CD4-positive, alpha-beta memory T cell (primary cell): ENCODE measurements around the gene PTF1A. TPM values are rescaled to one million over a fixed set of nuclear protein-coding genes. Genes with fewer than 3 reads are reported as not detected.

Source experiments
- CTCF ChIA-PET: fragments of 350-600 bp; sonication (Branson Sonifier 250); formaldehyde crosslinking; loops from one replicate; lab custom pipeline; 2021; ENCODE audit warnings: inconsistent platforms; ENCODE audit not compliant: partially characterized antibody; lab: Charles Lee
- POLR2A ChIA-PET: fragments of 350-600 bp; sonication (Branson Sonifier 250); formaldehyde crosslinking; loops from one replicate; lab custom pipeline; 2021; ENCODE audit not compliant: partially characterized antibody; lab: Charles Lee
- DNase-seq, 5 donors: peaks; one replicate each; pipeline versions ENCODE4 v3.0.0 to v3.0.0-alpha.2; 2020 to 2022; ENCODE audit warnings: mixed read lengths in 1 of 5
- H3K27ac ChIP-seq: one replicate; pipeline ENCODE4 v1.7.0; 2013; ENCODE audit warnings: low read depth, low read length
- H3K27me3 ChIP-seq: 2 replicates; pipeline ENCODE4 v1.7.0; 2013; ENCODE audit warnings: mild to moderate bottlenecking, low read length, moderate library complexity; ENCODE audit not compliant: insufficient read depth
- H3K36me3 ChIP-seq: 2 replicates; pipeline ENCODE4 v1.7.0; 2013; ENCODE audit warnings: mild to moderate bottlenecking, low read length, moderate library complexity; ENCODE audit not compliant: insufficient read depth
- H3K4me1 ChIP-seq: 2 replicates; pipeline ENCODE4 v1.7.0; 2013; ENCODE audit warnings: mild to moderate bottlenecking, low read length, moderate library complexity; ENCODE audit not compliant: insufficient read depth
- H3K4me3 ChIP-seq, 2 donors: one replicate each; pipeline ENCODE4 v1.7.0; 2013; ENCODE audit warnings: low read length in 2 of 2, mild to moderate bottlenecking in 1 of 2
- H3K9me3 ChIP-seq, 2 donors: one replicate each; pipeline ENCODE4 v1.7.0; 2013; ENCODE audit warnings: low read length in 2 of 2, control low read depth in 1 of 2; ENCODE audit not compliant: control insufficient read depth in 1 of 2
- H3K27ac Mint-ChIP-seq, 7 donors: one replicate each; pipeline ENCODE4 v1.8.0; 2020 to 2021; ENCODE audit warnings: mixed read lengths in 7 of 7, mild to moderate bottlenecking in 6 of 7, inconsistent platforms in 3 of 7, moderate library complexity in 3 of 7
- H3K27me3 Mint-ChIP-seq, 2 donors: one replicate each; pipeline ENCODE4 v1.8.0; 2020 to 2021; ENCODE audit warnings: mixed read lengths in 2 of 2
- H3K36me3 Mint-ChIP-seq, 2 donors: one replicate each; pipeline ENCODE4 v1.8.0; 2020 to 2021; ENCODE audit warnings: mixed read lengths in 2 of 2, inconsistent platforms in 1 of 2, mild to moderate bottlenecking in 1 of 2
- H3K4me1 Mint-ChIP-seq, 4 donors: one replicate each; pipeline ENCODE4 v1.8.0; 2020 to 2021; ENCODE audit warnings: mixed read lengths in 4 of 4, mild to moderate bottlenecking in 1 of 4
- H3K4me3 Mint-ChIP-seq, 8 donors: one replicate each; pipeline ENCODE4 v1.8.0; 2020 to 2021; ENCODE audit warnings: mixed read lengths in 8 of 8, mild to moderate bottlenecking in 7 of 8, moderate library complexity in 6 of 8, inconsistent platforms in 3 of 8
- H3K9me3 Mint-ChIP-seq, 8 donors: one replicate each; pipeline ENCODE4 v1.8.0; 2020 to 2021; ENCODE audit warnings: mixed read lengths in 8 of 8, mild to moderate bottlenecking in 5 of 8, inconsistent platforms in 3 of 8, moderate library complexity in 1 of 8
- intact Hi-C: fragments of 100-400 bp; cut with micrococcal nuclease; formaldehyde crosslinking; loops from one replicate; pipeline ENCODE4 v1.15.1; 2023
- polyA plus RNA-seq, 2 donors: library from polyadenylated mRNA; unstranded; fragments of 300-500 nt; fragmentation: Illumina TruSeq; gene quantifications; one replicate each; pipeline ENCODE4 v1.2.3, GENCODE V29; 2021
- total RNA-seq, 2 experiments: library from RNA; stranded (reverse); gene quantifications; one replicate each; pipeline ENCODE4 v1.2.3, GENCODE V29; 2021

PTF1A gene
- total and polyA plus RNA-seq, 4 experiments from 2014 or later, result not detected

DNA sequence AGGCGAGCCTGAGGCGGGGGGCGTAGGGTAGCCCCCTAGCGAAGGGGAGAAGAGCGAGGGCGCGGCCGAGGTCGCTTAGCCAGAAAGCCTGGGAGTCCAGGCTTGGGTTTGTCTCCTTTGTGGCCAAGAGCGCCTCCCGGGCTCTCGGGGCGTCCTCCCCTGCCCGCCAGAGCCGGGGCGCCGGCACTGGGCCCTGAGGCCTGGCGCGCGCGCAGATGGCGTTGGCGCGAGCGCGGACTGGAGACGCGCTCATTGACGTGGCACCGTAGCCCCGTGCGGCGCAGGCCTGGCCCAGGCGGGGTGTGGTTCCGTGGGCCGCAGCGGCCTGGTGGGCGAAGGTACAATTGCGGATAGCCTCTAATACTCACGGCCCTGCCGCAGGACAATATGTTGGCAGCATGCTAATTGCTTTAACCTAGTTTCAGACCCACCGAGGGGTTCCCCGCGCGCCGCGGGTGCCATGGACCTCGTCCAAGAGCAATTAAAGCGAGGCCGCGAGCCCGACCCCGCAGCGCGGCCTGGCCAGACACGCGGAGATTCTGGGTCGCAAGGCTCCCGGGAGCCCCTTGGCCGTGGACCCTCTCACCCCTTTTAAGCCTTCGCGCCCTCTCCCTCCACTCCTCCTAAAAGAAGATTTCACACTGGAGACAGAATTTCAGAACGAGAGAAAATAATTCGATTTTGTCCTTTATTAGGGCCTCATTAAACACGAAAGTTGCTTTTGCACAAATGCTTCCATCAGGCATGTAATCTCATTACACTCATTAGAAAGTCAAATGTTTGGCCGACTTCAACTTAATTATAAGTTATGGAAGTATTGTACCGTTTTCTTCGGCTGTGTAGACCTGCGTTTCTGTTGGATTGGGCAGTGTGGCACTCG is 3.1 kb downstream of the PTF1A start:
- H3K36me3 ChIP-seq, result no peaks in the 10 kb centered on the region
- H3K9me3 Mint-ChIP-seq, result peaks cover 0 to 4% (median 0%) of the 10 kb centered on the region in 8 donors
- H3K27me3 Mint-ChIP-seq, result peaks cover 46 to 51% of the 10 kb centered on the region in 2 donors
- H3K4me1 Mint-ChIP-seq, result peaks cover 0 to 16% (median 4%) of the 10 kb centered on the region in 4 donors
- peaks cover 8% of the 10 kb centered on the region for H3K27me3 ChIP-seq
- DNase-seq, result no peak
- ChIA-PET POLR2A (no interaction called here), CTCF (no interaction called here)
- no peak overlapping the region for H3K4me3 ChIP-seq
- no peaks in the 10 kb centered on the region for H3K9me3 ChIP-seq
- H3K4me1 ChIP-seq, result no peaks in the 10 kb centered on the region
- H3K4me3 Mint-ChIP-seq, result no peak overlapping the region
- H3K27ac Mint-ChIP-seq, result no peak overlapping the region
- H3K36me3 Mint-ChIP-seq, result no peaks in the 10 kb centered on the region
- intact Hi-C loops, result no loop called here
- H3K27ac ChIP-seq, result no peak overlapping the region

DNA sequence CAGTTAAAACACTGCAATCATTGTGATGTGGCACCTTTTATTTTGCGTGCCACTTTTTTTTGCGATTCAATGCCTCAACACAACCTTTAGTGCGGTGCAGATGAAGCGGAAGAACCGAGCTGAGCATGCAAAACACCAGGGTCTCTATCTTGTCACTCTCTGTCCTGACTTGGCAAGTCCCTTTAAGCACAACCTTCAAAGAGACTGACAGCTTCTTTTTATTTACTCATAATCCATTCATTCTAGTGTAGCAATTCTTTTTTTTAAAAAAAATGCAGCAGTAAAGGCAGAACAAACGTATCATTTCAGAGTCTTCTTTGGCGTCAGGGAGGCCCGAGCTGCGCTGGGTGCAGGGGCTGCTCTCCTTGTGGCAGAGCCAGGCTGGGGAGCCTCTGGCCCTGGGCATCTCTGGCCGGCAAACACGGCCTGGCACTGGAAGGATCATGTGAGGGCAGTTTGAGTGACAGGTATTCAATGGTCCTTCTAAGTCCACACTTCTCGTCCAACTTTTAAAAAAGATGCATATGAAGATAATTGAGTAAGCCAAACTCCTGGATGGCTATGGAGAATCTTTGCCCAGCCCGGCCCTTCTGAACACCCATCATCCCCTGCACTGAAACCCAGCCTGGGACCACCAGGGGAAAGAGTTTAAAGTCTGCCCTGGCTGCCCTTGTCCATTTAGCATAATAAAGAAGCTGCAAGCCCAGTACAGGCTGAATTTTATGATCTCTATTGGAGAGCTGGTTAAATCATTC is 3.9 kb downstream of the PTF1A start:
- intact Hi-C loops, result no loop called here

DNA sequence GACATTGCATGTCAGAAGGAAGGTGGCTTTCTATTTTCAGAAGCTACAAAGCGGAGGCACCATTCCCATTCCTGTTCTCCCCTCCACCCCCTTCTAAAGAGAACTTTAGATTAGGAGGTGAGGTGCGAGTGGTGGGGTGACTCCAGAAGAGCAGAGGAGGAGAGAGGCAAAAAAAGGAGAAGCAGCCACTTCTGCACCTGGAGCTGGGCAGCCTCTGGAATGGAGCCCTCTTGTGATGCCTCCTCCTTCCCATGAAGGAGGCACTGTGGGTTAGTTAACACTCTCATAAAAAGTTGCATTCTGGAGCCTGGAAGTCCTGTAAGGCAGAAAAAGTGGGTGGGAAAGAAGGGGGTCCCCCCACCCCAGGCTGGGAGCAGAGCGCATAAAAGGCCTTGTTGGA is 4.8 kb downstream of the PTF1A start:
- H3K27me3 Mint-ChIP-seq, result peaks cover 49 to 54% of the 10 kb centered on the region in 2 donors
- ChIA-PET CTCF (interaction anchor here (1.2 kb wide), 1 partner anchor 38 kb away, joined by 3 read pairs; no protein-coding TSS in a partner anchor), POLR2A (no interaction called here)
- Histone ChIP-seq H3K9me3 (no peaks in the 10 kb centered on the region), H3K4me3 (no peak overlapping the region), H3K27me3 (peaks cover 11% of the 10 kb centered on the region), H3K36me3 (no peaks in the 10 kb centered on the region), H3K4me1 (no peaks in the 10 kb centered on the region), H3K27ac (no peak overlapping the region)
- DNase-seq, result no peak
- intact Hi-C loops, result no loop called here
- H3K36me3 Mint-ChIP-seq, result no peaks in the 10 kb centered on the region
- no peak overlapping the region for H3K4me3 Mint-ChIP-seq
- no peak overlapping the region for H3K27ac Mint-ChIP-seq
- peaks cover 0 to 4% (median 0%) of the 10 kb centered on the region in 8 donors for H3K9me3 Mint-ChIP-seq
- H3K4me1 Mint-ChIP-seq, result peaks cover 0 to 16% (median 4%) of the 10 kb centered on the region in 4 donors

More for the DNA sequence above, 3.9 kb downstream of the PTF1A start:
- H3K36me3 Mint-ChIP-seq, result no peaks in the 10 kb centered on the region
- no peak for DNase-seq
- Histone ChIP-seq H3K27ac (no peak overlapping the region), H3K27me3 (peaks cover 11% of the 10 kb centered on the region), H3K36me3 (no peaks in the 10 kb centered on the region), H3K4me3 (no peak overlapping the region), H3K4me1 (no peaks in the 10 kb centered on the region), H3K9me3 (no peaks in the 10 kb centered on the region)
- H3K27me3 Mint-ChIP-seq, result peaks cover 46 to 47% of the 10 kb centered on the region in 2 donors
- peaks cover 0 to 16% (median 4%) of the 10 kb centered on the region in 4 donors for H3K4me1 Mint-ChIP-seq
- H3K4me3 Mint-ChIP-seq, result no peak overlapping the region
- ChIA-PET POLR2A (no interaction called here), CTCF (no interaction called here)
- no peak overlapping the region for H3K27ac Mint-ChIP-seq
- peaks cover 0 to 4% (median 0%) of the 10 kb centered on the region in 8 donors for H3K9me3 Mint-ChIP-seq

DNA sequence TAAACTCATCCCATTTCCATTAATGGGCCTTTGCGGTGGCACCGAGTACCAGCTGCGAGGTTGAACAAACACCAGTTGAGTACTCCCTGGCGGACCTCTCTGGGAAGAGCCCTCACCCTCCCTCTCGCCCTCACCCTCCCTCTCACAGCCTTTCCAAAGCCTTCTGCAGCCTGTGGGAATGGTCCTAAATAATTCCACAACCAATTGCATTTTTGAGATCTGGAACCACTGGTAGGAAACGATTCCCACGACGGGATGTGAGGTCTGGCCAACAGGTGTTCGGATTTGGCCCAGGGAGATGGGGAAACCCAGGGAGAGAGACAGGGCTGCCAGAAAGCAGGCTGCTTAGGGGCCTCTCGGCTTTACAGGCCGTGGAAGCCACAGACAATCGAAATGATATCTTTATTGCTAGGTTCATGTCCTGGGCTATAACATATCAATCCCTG is 5.3 kb downstream of the PTF1A start:
- H3K27ac ChIP-seq, result no peak overlapping the region
- no peak overlapping the region for H3K4me3 ChIP-seq
- Mint-ChIP-seq H3K27me3 (peaks cover 51 to 59% of the 10 kb centered on the region in 2 donors), H3K4me1 (peaks cover 0 to 16% (median 3%) of the 10 kb centered on the region in 4 donors), H3K4me3 (no peak overlapping the region), H3K27ac (no peak overlapping the region), H3K36me3 (no peaks in the 10 kb centered on the region), H3K9me3 (peaks cover 0 to 4% (median 0%) of the 10 kb centered on the region in 8 donors)
- H3K4me1 ChIP-seq, result no peaks in the 10 kb centered on the region
- no peaks in the 10 kb centered on the region for H3K9me3 ChIP-seq
- intact Hi-C loops, result no loop called here
- ChIA-PET CTCF (interaction anchor here (1.2 kb wide), 1 partner anchor 39 kb away, joined by 3 read pairs; no protein-coding TSS in a partner anchor), POLR2A (no interaction called here)
- peaks cover 11% of the 10 kb centered on the region for H3K27me3 ChIP-seq
- DNase-seq, result no peak
- H3K36me3 ChIP-seq, result no peaks in the 10 kb centered on the region

DNA sequence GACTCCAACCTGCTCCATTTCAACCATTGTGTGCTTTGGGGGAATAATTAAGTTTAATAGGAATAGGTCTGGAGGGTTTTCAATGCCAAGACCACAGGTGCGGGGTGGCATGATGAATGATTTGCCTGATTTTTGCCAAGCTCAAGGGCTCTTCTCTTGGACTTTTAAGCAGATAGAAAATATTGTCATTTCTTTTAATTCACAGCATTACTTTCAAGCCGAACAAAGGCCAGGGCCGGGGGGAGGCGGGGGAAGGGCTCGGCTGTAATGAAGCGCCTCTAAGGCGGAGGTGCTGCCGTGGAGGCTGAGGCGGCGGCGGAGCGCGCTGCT is 6.5 kb downstream of the PTF1A start:
- no peak overlapping the region for H3K27ac ChIP-seq
- Mint-ChIP-seq H3K9me3 (peaks cover 0 to 2% (median 0%) of the 10 kb centered on the region in 8 donors), H3K4me3 (no peak overlapping the region), H3K27me3 (peaks cover 55 to 62% of the 10 kb centered on the region in 2 donors), H3K36me3 (no peaks in the 10 kb centered on the region), H3K27ac (no peak overlapping the region), H3K4me1 (peaks cover 0 to 15% (median 3%) of the 10 kb centered on the region in 4 donors)
- no peaks in the 10 kb centered on the region for H3K9me3 ChIP-seq
- CTCF ChIA-PET, result no interaction called here
- H3K4me1 ChIP-seq, result no peaks in the 10 kb centered on the region
- POLR2A ChIA-PET, result no interaction called here
- no peaks in the 10 kb centered on the region for H3K36me3 ChIP-seq
- H3K27me3 ChIP-seq, result peaks cover 11% of the 10 kb centered on the region
- DNase-seq, result no peak
- intact Hi-C loops, result no loop called here
- no peak overlapping the region for H3K4me3 ChIP-seq

DNA sequence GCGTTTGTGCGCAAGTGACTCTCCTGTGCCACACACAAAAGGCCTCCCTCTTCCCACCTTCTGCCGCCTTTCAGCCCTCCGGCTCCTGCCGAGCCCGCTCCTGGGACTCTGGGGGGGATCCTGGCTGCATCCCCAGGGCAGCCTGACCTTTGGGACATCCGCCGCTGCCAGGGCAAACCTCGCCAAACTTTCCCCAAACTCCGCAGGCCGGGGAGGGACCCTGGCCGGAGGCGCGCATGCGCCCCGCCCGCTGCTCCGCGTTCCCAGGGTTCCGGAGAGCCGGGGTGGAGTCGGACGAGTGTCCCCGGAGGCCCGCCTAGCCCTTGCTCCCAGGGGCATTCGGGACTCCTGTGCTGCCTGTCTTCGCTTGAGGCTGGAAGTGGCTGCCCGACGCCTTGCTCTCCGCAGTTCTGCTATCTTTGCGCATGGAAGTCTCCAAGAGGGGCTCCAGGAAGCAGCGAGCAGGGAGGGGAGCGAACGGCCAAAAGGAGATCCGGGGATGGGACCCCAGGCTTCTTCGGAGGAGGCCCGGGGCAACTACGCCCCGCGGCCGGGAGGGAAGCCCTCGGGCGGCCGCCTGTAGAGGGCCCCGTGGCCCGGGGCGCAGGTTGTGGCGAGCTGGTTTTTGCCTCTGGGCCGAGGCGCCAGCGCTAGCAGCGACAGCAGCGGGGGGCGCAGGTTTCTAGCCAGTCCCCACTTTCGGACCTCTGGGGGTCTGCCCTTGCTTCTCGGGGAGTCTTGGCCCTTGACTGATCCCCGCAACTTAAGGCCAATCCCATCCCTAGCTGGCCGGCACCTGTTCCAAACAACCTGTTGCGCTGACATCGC is 7.0 kb downstream of the PTF1A start:
- Mint-ChIP-seq H3K27me3 (peaks cover 59 to 64% of the 10 kb centered on the region in 2 donors), H3K36me3 (no peaks in the 10 kb centered on the region), H3K4me1 (peaks cover 0 to 12% (median 1%) of the 10 kb centered on the region in 4 donors), H3K4me3 (no peak overlapping the region), H3K9me3 (no peaks in the 10 kb centered on the region), H3K27ac (no peak overlapping the region)
- no peaks in the 10 kb centered on the region for H3K36me3 ChIP-seq
- H3K9me3 ChIP-seq, result no peaks in the 10 kb centered on the region
- intact Hi-C loops, result no loop called here
- H3K27ac ChIP-seq, result no peak overlapping the region
- no peak for DNase-seq
- POLR2A ChIA-PET, result no interaction called here
- CTCF ChIA-PET, result no interaction called here
- peaks cover 11% of the 10 kb centered on the region for H3K27me3 ChIP-seq
- H3K4me1 ChIP-seq, result no peaks in the 10 kb centered on the region
- H3K4me3 ChIP-seq, result no peak overlapping the region
